ENCODE results near the gene SLC6A11. TPM values are rescaled to one million over a fixed set of nuclear protein-coding genes. Genes with fewer than 3 reads are reported as not detected.

The SLC6A11 gene
- total RNA-seq, 1 donor from 2014 or later = 4.1 TPM

- no peak for DNase-seq (ENCODE audit: low spot score)
Measured at GRCh38 chr3:10977892-10978510, 162.0 kb downstream of the SLC6A11 start.

- no peak for DNase-seq (ENCODE audit: low spot score)
Measured at GRCh38 chr3:10978956-10979355, 162.9 kb downstream of the SLC6A11 start.

GRCh38 chr3:10980312-10980711 is 164.3 kb downstream of the SLC6A11 start:
- DNase-seq (ENCODE audit: low spot score) = no peak

GRCh38 chr3:10981031-10981430 is 165.0 kb downstream of the SLC6A11 start:
- no peak for DNase-seq (ENCODE audit: low spot score)

GRCh38 chr3:10981961-10982360 is 165.9 kb downstream of the SLC6A11 start:
- DNase-seq (ENCODE audit: low spot score) = no peak

- no peak for DNase-seq (ENCODE audit: low spot score)
Measured at GRCh38 chr3:10982782-10983181, 166.8 kb downstream of the SLC6A11 start.

- DNase-seq (ENCODE audit: low spot score) = no peak
Measured at GRCh38 chr3:10983219-10983916, 167.3 kb downstream of the SLC6A11 start.

- no peak for DNase-seq (ENCODE audit: low spot score)
Measured at GRCh38 chr3:10984371-10984896, 168.4 kb downstream of the SLC6A11 start.

GRCh38 chr3:10985181-10985580 is 169.2 kb downstream of the SLC6A11 start:
- no peak for DNase-seq (ENCODE audit: low spot score)

GRCh38 chr3:10986592-10986991 is 170.6 kb downstream of the SLC6A11 start:
- no peak for DNase-seq (ENCODE audit: low spot score)

- no peak for DNase-seq (ENCODE audit: low spot score)
Measured at GRCh38 chr3:10988001-10988665, 172.1 kb downstream of the SLC6A11 start.

- no peak for DNase-seq (ENCODE audit: low spot score)
Measured at GRCh38 chr3:10988991-10989484, 173.0 kb downstream of the SLC6A11 start.

Other genes starting within 250 kb of the SLC6A11 start
- gene SLC6A1, start 176.5 kb downstream of the SLC6A11 start, total RNA-seq = 4.0 TPM

All from ureter (tissue), 1 donor.